Kidney tubule cell (primary cell): ENCODE results near the gene STK39.

Experiments
- DNase-seq: peaks from one replicate; pipeline ENCODE4 v3.0.0-alpha.2; 2018; ENCODE audit warnings: low spot score

STK39 gene

DNA sequence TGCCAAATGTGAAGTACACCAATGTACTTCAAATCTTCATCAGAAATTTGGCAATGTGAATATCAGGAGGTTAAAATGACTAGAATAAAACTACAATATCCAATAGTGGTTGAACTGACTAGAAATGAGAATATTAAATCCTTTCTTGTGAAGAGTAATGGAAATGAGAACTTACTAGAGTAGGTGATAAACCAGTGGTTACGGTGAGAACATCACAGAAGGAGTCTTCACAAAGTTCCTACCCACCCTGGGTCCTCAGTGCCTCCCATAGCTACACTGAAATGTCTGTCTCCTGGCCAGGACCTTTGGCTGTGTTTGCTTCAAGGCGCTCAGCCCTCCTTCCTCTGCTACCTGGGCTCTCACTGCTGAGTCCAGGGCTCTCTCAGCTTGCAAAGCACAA, 289.7 kb downstream of the STK39 start:
- no peak for DNase-seq

DNA sequence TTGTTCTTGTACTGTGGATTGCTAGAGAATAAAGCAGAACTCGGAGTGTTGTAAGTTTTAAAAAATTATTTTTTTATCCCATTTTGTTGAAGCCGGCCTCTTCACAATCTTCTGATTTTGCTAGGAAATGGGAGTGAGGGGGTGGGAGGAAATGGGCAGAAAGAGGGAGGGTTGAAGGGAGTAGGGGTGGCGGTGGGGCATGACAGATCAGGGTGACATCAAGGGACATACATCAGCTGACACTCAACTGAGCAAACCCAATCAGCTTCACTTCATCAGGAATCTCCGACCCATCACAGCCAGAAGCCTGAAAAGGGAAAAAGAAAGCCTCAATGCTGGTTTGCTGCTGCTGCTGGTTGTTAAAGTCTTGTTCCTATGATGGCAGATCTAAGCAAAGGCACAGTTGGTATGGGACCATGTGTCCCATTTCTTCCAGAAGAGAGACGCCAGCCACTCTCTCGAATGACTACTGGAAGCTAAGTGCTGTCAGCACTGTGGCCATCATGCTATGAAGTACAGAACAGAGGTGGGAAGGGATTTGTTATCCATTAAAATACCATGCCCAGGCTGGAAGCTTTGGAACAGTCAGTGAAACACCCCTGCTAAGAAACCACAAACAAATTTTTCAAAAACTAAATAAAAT, 292.0 kb downstream of the STK39 start:
- DNase-seq: no peak

DNA sequence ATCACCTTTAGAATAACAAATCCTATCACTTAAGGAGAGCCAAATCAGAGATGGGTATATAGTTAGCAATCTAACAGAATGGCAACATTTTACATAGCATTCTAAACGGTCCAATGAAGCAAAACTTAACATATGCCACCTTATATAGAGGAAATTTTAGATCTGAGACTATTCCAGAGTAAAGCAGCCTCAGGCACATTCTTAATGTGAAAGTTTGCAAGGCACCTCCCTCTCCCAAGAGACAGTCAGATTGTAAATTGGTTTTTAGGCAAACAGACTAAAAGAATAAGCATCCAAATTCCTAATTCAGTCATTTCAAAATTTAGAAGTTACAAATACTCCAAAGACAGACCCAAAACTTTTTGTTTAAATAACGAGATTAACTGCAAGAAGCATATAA, 292.9 kb downstream of the STK39 start:
- no peak for DNase-seq

DNA sequence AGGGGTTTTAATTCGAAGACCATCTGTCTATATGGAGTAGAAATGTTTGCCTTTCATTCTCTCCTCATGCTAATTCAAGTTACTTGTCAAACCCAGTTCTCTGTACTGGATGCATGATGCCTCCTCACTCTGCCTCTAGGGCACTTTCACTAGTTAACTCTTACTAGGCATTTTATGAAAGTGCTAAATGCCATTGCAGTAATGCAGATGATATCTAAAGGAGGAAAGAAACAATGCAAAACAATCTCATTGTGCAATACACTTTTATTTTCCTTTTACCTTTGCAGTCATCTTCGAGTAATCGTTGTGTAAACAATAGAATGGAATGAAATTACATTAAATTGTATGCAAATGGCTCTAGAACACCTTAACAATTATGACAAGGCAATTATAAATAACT, 293.6 kb downstream of the STK39 start:
- DNase-seq: no peak

DNA sequence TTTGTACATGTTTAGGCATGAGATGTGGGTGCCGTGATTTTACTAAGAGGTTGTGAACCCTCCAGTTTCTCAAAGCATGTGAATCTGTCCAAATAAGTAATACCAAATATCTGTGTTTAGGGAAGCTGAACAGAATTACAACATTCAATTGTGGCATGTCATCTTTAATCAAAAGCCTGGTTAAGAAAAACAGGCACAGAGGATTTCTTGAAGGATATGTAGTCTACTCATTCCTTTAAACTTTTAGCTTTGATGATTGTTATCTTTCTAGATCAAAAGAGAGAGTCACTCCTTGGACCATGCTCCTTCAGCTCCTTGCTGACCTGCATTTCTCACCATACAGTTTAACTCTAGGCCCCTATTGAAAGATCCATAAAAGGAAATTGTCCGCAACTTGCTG, 296.8 kb downstream of the STK39 start:
- DNase-seq: no peak

DNA sequence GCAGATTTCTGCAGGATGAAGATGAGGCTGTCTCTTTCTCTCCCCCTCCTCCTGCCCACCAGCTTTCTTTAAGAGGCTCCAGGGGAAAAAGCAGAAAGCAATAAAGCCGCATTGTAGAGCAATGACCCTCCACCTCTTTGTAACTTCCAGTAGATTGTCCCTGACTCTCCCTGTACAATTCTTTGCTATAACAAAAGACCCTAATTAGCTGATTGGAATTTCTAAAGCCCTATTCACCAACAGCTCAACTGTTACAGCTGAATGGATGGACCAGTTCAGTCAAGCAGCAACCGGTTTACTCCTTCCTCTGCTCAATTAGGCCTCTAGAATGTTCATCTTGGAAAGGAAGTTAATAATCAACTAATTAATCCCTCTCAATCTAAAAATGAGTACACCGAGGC, 301.0 kb downstream of the STK39 start:
- peak; percentile 72 for DNase-seq

DNA sequence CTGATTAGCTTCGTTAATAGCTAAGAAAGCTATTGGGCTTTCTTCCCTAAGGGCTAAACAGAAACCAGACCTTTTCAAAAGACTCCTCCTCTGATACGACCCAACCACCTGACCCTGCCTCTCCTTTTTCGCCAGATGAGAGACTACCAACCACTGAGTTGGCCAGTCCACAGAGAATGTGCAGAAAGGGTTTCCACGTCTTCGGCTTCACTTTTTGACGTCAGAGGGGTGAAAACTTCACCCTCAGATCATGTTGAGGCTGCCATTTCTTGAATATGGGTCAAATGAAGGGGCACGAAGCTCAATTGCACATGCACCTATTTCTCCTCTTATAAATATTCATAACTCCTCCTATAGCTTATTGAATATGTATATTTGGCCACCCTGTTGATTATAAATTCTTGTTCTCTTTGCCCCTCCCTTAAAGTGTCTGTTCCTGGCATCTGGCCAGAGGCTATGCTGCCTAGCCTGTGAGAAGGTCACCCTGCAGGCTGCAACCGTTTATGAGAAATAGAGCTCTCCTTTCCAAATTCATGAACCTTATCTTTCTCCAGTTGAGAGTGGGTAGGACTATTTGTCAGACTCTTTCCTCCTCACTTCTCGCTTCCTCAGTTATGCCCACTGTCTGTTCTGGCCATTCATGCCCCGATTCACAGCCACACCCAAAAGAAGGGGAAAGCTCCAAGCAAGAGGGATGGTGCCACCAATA, 301.6 kb downstream of the STK39 start:
- DNase-seq: no peak

DNA sequence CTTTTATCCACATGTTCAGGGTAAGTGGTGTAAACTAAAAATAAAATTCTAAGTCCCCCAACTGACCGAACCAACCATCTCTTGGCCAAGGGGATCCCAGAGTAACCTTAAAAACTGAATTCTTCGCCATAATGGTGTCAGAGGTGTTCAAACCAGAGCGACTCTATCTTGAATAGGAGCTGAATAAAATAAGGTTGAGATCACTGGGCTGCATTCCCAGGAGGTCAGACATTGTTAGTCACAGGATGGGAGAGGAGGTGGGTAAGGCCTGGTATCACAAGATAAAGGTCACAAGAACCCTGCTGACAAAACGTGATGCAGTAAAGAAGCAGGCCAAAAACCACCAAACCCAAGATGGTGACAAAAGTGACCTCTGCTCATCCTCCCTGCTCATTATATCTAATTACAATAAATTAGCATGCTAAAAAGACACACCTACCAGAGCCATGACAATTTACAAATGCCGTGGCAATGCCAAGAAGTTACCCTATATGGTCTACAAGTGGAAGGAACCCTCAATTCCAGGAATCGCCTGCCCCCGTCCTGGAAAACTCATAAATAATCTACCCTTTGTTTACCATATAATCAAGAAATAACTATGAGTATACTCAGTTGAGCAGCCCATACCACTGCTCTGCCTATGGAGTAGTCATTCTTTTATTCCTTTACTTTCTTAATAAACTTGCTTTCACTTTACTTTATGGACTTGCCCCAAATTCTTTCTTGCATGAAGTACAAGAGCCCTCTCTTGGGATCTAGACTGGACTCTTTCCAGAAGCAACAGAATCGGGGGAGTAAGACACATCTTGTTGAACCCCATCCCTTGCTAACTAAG, 302.4 kb downstream of the STK39 start:
- DNase-seq: peak; percentile 65

DNA sequence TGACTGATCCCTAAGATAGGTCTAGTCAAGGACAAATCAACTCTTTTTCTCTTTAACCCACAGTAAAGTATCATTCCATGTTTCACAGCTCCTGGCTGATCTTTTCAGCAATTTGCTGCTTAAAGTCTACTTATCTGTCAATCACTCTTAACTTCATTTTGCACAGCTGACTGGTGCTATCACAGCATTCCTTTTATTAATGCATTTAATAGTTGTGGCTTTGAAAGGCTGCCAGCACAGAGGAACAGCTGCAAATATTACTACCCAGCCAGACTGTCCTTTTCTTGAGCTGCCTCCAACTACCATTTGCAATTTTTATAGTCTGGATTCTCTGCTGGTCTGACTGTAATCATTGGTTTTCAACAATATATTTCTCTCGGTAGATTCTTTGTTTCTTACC, 303.5 kb downstream of the STK39 start:
- peak; percentile 37 for DNase-seq

DNA sequence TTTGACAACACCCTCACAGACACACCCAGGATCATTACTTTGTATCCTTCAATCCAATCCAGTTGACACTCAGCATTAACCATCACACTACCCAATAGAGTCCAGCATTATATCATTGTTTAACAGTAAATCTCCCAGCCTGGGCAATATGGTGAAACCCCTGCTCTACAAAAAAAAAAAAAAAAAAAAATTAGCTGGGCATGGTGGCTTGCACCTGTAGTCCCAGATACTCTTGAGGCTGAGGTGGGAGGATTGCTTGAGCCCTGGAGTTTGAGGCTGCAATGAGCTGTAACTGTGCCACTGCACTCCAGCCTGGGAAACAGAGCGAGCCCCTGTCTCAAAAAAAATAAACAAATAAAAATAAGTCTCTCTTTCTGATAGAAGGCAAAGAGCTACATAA, 304.0 kb downstream of the STK39 start:
- no peak for DNase-seq

DNA sequence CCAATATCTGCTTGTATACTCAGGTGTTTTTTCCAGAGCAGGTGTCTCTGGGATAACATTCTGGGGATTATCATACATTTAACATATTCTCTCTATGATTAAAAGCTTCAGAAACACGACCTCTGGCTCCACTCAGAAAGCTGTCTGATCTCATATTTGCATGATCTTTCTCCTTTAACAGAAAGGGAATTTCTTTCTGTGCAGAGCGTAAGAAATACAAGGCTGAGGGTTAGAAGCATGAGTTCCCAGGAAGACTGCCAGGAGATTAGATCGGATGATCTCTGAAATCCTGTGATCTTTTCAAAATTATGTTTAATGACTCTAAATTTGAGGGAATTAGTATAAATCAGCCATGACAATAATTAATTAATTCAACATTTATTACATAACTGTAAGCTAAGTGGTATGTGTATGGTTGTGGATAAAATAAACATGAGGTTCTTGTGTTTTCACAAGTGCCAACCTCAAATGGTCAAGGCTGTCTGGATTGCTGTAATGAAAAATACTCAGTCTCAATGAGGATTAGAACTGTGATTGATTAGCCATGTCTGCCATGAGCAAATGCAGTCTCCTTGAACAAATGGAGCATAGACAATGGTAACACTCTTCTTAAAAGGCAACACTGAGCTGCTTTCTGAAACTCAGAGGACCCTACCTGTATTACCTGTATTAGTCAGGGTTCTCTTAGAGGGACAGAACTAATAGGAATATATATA, 304.9 kb downstream of the STK39 start:
- no peak for DNase-seq

DNA sequence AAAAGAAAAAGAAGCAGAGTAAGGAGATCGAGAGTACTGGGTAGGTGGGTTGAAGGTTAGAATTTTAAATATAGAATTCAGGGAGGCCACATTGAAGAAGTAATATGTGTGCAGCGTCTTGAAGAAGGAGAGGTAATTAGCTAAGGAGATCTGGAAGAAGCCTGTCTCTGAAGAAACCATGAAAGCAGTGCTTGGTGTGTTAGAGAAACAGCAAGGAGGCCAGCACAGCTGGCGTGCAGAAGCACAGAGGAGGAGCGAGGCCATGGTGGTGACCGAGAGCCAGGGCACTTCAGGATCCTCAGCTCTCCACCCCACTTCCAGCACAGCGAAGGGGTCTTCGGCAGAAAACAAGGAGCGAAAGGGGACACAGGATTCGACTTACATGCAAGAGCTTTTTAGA, 305.8 kb downstream of the STK39 start:
- no peak for DNase-seq

DNA sequence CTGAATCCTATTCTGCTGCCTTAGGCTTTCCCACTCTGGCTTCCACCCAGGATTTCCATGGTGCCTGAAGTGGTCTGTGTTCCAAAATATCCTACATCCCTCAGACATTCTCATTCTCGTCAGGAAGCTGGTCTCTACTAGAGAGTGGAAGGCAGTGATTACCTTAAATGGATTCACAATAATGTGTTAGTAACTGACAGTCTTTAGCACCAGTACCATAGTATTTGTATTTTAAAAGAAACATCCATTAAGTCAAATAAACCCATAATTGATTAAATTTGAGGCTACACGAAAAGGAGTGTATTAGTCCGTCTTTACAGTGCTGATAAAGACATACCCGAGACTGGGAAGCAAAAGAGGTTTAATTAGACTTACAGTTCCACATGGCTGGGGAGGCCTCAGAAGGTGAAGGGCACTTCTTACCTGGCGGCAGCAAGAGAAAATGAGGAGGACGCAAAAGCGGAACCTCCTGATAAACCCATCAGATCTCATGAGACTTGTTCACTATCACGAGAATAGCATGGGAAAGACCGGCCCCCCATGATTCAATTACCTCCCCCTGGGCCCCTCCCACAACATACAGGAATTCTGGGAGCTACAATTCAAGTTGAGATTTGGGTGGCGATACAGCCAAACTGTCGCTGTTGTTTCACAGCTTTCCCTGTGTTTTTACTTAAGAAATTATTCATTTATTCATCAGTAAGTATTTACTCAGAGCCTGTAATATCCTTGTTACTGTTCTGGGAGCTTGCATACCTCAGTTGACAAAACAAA, 306.5 kb downstream of the STK39 start:
- DNase-seq: no peak

DNA sequence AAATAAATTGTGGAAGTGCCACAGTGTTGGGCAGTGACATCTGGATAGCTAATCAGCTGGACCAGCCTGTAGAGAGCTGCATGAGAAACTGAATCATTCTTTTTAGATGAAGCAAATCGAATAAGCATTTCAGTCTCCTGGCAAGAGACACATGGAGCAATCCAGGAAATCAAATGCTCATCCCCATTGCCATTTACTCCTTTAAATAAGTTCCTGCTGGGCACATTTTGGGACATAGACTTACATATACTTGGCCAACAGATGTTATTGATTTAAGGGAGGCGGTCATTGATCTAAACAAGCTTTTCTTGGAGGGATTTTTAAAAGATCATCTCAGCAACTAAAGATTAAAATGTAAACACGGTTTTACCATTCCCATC, 307.1 kb downstream of the STK39 start:
- no peak for DNase-seq

DNA sequence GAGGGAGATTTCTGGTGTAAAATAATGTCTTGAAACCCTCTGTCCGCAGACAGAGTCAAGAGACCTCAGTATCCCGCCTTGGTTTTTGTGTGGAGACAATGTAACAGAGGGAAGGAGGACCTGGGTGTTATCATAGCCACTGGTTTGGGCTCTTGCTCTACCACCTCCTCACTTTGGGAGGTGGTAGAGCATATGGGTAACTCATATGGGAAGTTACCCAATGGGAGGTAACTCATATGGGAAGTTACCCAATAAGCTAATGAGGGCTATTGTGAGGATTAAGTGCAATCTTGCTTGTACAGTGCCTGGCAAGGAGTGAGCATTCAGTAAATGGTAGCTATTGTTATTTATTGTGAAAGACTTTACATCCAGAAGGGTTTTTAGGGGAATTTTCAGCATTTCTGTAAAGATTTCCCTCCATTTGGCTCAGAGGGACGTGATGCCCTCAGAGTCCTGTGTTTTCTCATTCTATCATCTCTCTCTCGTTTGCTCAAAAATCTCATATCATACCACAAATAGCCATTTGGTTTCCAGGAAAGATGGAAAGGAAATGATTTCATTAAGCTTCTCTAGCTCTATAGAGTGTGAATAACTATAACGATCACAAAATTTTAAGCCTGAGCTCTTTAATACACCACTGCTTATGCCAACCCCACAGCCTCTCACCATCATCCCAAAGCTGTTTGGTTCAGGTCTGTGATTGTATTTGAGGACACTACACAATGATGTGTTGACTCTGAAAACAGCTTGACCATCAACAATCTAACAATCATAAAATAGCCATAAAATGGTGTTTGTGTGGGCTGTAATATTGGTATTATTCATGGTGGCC, 307.7 kb downstream of the STK39 start:
- no peak for DNase-seq

DNA sequence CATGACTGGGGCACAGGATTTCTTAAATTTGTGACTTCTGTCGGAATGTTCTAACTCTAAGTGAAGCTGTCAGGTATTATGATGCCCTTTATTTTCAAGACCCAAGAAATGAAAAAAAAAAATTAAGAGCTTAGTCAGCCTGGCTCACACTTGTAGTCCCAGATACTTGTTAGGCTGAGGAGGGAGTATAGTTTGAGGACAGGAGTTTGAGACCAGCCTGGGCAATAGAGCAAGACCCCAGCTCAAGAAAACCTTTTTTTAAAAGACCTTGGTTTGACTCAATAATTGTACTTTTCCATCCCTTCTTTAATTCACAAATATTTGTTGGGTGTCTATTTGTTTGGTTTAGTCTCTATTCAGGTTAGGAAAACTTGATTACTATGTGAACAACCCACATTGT, 310.0 kb downstream of the STK39 start:
- no peak for DNase-seq

DNA sequence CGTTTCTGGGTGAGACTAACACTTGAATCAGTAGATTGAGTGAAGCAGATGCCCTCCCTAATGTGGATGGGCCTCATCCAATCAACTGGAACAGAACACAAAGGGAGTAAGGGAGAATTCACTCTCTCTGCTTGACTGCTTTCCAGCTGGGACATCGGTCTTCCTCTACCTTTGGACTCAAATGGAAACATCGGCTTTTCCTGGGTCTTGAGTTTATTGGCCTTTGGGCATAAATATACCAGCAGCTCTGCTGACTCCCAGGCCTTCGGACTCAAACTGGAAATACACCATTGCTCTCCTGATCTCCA, 311.6 kb downstream of the STK39 start:
- DNase-seq: peak; percentile 40

DNA sequence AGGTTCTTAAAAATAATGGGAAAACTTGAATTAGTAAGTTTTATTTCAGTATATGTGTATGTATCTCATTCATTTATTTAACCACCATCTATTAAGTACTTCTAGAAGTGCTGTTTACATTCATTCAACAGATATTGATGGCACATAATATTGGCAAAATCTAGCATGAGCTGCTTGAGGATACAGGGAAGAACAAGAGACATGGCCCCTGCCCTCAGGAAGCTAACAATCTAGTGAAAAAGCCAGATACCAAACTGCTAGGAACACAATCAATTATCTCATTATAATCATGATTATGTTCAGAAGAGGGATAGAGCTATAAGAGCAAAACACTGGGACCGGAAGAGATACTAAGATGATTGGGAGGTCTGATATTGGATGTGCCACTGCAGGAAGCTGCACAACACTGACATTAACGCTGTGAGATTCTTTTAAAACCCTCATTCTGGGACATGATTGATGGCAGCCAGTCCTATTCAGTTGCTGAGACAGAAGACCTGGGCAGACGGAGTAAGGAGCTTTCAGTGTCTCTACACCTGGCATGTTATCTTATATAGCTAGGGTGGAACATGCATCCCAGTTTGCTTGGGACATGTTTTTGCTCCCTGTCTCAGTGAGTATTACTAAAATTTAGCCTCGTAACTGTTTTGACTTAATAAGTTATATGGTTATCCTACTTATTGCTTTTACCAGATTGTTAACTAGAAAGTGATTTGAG, 314.1 kb downstream of the STK39 start:
- no peak for DNase-seq

DNA sequence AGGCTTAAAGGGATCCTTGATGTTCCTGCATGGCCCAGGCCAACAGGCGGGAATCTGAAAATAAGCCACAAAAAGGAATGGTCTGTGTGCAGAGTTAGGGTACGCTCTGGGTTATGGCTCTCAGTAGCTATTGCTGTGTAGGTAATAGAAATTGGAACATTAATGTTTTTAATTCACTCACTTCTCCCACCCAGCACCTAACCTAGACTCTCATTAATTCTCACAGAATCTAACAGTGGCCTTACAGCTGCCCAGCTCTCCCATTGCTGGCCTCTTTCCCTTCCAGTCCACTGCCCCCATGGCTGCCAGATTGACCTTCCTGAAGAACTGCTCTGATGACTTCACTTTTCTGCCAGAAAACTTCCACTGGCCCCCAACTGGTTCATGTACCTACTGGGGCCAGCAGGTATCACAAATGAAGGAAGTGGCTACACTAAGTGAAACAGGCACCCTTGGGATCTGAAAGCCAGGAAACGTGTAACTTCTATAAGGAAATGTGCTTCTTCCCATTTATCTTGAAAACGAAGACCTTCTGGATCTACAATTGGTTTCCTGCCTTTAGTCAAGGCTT, 315.2 kb downstream of the STK39 start:
- no peak for DNase-seq

DNA sequence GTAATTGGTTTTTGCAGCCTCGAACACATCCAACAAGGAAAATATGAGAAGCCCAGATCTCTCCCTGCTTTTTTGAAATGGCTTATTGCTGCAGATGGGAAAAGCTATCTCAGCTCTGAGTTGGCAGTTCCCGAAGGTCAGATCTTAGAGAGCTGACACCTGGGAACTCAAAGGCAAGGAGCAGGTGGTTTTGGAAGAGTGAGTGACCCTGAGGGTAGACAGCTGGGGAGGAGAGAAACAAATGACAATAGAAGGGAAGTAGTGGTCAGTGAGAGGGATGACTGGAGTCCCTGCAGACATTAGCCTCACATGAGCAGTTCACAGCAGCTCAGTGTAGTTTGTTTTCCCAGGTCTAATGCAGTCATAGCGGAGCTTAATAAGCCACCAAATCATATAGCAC, 317.9 kb downstream of the STK39 start:
- no peak for DNase-seq
